RPMI7951 (cell line): ENCODE results near the gene NGLY1. TPM values are rescaled to one million over a fixed set of nuclear protein-coding genes. Genes with fewer than 3 reads are reported as not detected.
A peak's percentile ranks its signal among the peaks of the same experiment; 100 is the strongest.

Experiments used
- DNase-seq: peaks from one replicate; pipeline ENCODE4 v3.0.0-alpha.2; 2012; ENCODE audit warnings: low read depth
- total RNA-seq: library from RNA; depleted of rRNA; stranded (reverse); fragments of >200 nt; shearing (Covaris generic); gene quantifications from 2 replicates; pipeline ENCODE4 v1.2.3, GENCODE V29; 2014; rRNA removed

Gene NGLY1
- total RNA-seq: 50.9 and 52.5 TPM in 2 replicates

GRCh38 chr3:25782938-25783660 lies at the start of gene NGLY1:
TSS of gene NGLY1 (minus strand) at chr3:25783443. CDS start at chr3:25783390, 53 bp downstream.
- peak; percentile 78 for DNase-seq

GRCh38 chr3:25831578-25831977 lies 48.3 kb upstream of the NGLY1 start:
- DNase-seq: peak; percentile 20

- DNase-seq: no peak
Measured at GRCh38 chr3:25830373-25831280, 47.4 kb upstream of the NGLY1 start.

- no peak for DNase-seq
Measured at GRCh38 chr3:25826510-25826909, 43.3 kb upstream of the NGLY1 start.

DNA sequence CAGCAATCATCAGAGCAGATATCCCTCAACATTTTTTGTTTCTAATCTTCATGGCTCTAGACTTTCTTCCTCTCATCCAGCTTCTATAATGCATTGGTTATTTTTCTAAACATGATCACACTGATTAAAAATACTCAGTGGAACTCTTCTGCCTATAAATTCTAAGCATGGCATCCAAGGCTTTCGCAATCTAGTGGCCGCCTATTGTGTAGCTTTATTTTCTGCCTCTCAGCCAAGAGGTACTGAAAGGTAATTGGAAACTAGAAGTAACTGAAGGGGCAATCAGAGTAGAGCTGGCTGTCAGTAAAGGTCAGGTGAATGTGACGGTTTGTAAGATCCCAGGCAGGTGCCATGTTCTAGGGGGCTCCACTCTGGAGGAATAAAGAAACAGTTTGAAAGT lies 40.1 kb upstream of the NGLY1 start:
- DNase-seq: no peak

DNA sequence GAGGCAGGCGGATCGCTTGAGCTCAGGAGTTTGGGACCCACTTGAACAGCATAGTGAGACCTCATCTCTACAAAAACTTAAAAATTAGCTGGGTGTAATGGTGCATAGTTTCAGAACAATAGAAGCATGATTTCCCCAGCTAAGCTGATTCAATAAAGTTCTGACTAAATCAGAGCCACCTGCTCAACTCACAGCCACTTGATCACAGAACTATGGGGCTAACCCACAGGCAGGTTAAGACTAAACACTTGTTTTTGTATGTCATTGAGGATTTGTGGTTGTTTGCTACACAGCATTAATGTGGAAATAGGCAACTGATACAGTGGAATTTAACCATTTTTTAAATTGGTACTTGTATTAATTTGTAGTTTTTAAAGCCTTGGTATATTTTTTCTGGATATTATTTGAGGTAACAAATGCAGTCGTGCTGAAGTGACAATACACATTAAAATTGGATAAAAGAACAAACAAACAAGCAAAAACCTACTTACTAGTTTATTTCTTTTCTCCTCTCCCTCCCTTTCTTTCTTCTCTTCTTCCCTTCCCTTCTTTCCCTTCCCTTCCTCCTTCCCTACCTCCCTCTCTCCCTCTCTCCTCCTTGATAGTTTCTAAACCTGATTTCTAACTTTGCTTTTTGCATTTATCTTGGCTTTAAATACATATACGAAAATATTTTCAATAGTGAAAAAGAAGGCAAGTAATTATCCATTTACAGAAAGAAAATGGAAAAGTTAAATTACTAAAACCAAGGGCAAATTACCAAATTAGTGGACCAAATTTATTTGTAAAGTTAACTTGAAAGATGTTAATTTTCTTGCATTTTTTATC lies 38.7 kb upstream of the NGLY1 start:
- DNase-seq: no peak

DNA sequence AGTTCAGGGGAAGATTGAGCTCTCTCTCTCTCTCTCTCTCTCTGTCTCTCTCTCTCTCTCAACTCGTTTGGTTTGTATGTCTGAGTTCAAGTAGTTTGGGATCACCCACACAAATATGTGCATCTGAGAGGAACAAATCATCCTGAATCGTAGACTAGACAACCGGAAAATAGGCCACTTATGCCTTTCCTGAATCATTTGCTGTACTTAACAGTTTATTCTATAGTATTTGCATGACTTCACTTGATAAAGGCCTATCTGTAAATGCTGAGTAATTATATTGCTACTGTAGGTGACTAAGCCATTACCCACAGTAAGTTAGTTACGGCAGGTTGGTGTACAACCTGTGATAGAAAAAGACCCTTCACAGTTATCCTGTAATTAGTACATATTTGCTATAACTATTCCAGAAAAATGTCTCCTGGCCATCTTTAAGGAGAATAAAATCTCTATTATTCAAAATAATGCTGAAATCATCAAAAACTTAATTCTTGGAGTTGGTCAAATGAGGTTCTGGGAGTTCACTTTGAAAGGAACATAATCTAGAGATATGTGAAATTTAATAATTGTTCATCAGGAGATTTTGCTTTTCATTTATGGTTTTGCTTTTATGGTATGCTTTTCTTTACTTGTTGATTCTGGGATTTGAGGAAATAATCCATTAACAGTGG lies 37.7 kb upstream of the NGLY1 start:
- no peak for DNase-seq

- peak; percentile 93 for DNase-seq
Measured at GRCh38 chr3:25820366-25820765, 37.1 kb upstream of the NGLY1 start.

DNA sequence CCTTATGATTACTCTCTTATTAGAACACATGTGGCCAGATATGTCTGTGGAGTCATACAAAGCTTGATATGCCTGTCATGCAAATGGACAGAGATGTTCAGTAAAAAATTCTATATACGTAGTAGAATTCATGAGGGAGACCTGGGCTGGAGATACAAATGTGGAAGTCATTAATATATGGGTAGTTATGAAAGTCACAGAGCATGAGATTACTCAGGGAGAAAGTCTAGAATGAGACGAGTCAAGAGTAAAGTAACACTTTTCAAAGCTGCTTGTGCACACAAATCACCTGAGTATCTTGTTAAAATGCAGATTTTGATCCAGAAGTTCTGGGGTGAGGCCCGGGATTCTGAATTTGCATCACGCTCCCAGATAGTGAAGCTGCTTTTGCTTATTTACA lies 35.1 kb upstream of the NGLY1 start:
- DNase-seq: no peak

GRCh38 chr3:25817638-25818037 lies 34.4 kb upstream of the NGLY1 start:
- DNase-seq: no peak

- no peak for DNase-seq
Measured at GRCh38 chr3:25817107-25817506, 33.9 kb upstream of the NGLY1 start.

- DNase-seq: no peak
Measured at GRCh38 chr3:25812644-25813043, 29.4 kb upstream of the NGLY1 start.

- DNase-seq: no peak
Measured at GRCh38 chr3:25804676-25805075, 21.4 kb upstream of the NGLY1 start.

DNA sequence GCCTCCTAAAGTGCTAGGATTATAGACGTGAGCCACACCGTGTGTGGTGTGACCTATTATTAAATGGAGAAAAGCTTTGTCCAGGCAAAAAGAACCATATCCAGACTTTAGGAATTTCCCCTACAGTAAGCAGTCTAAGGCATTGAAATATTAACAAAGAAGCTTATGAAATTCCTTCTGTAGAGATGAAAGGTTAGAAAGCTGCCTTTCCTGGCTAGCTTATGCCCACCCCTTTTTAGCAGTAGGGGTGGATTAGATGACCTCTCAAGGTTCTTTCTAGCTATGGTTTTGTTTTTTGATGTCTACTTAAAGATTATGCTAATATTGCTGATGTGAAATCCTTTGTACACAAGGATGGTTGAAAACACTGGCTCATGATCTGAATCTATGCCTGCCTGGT lies 20.6 kb upstream of the NGLY1 start:
- no peak for DNase-seq

DNA sequence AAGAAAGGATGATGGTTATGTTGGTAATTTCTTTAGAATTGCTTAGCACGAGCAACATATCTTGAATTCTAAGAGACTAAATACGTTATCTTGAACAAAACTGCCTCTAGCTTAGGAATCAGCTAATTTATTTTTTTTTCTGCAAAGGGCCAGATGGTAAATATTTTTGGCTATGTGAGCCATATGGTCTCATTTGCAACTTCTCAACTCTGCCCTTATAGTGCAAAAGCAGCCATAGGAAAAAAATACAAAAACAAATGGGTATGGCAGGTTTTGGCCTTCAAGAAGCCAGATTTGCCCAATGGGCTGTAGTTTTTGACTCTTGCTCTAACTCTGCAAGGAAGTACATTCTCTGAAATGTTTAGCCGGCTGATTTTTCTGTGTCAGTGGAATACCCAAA lies 18.5 kb upstream of the NGLY1 start:
- DNase-seq: no peak

- peak; percentile 92 for DNase-seq
Measured at GRCh38 chr3:25789596-25790556, 6.6 kb upstream of the NGLY1 start, which contains the start of gene OXSM. TSS of gene OXSM (plus strand) at chr3:25790090. CDS start at chr3:25791021, 931 bp downstream.

DNA sequence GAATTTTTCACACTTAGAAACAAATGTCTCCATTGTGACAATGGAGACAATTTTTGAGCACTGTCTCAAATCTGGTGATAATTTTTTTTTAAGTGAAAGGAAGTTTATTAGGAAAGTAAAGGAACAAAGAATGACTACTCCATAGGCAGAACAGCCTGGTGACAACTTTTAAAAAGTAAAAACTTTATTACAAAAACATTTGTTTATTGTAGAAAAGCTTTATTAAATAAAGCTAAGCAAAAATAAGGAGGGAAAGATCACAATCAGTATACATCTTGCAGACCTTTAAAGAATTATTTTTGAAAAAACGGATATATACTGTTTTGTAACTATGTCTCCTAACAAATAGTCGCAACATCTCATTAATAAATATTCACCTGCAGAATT lies 6.0 kb upstream of the NGLY1 start:
- DNase-seq: no peak

- no peak for DNase-seq
Measured at GRCh38 chr3:25787689-25788088, 4.4 kb upstream of the NGLY1 start.

- no peak for DNase-seq
Measured at GRCh38 chr3:25785826-25786225, 2.6 kb upstream of the NGLY1 start.

DNA sequence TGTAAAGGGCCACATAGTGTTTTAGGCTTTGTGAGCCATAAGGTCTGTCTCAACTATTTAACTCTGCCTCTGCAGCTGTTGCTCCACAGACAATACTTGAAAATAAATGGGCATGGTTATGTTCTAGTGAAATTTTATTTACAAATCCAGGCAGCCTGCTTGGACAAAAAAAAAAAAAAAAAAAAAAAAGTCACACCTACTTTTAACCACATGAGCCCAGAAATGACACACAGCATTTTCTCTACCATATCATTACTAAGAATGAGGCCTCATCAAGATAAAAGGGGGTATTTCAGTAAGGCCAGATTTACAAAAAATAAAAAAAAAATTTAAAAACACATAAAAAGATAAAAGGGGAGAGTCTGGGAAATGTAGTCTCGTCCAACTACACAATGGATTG lies 1.7 kb upstream of the NGLY1 start:
- DNase-seq: no peak
